Right lobe of liver (tissue), 6 donors: ENCODE results near the gene ANKRD13B. TPM values are rescaled to one million over a fixed set of nuclear protein-coding genes. Genes with fewer than 3 reads are reported as not detected.

ENCODE experiments used
- ATAC-seq, 4 donors: fragments of 200-7000 bp; cut with Tn5 transposase; one replicate each; pipeline ENCODE4 v1.9.1; 2020; ENCODE audit warnings: mild to moderate bottlenecking in 4 of 4, moderate library complexity in 4 of 4
- DNase-seq, 3 donors: peaks; one replicate each; pipeline ENCODE4 v3.0.0-alpha.2; 2020
- H3K27ac ChIP-seq, 3 donors: fragments of 200-600 bp; one replicate each; pipeline ENCODE4 v1.8.0; 2022
- H3K27me3 ChIP-seq, 2 donors: fragments of 200-600 bp; one replicate each; pipeline ENCODE4 v1.8.0; 2022
- H3K36me3 ChIP-seq, 4 donors: fragments of 200-600 bp; sonication (generic) in 1 of 4; one replicate each; pipeline versions ENCODE4 v1.5.1 to v1.8.0; 2017 to 2022; ENCODE audit warnings: control low read depth in 1 of 4
- H3K4me1 ChIP-seq, 4 donors: fragments of 200-600 bp; sonication (generic) in 1 of 4; one replicate each; pipeline versions ENCODE4 v1.5.1 to v1.8.0; 2017 to 2022; ENCODE audit warnings: control low read depth in 1 of 4
- H3K4me3 ChIP-seq, 3 donors: fragments of 200-600 bp; one replicate each; pipeline ENCODE4 v1.8.0; 2022
- H3K9me3 ChIP-seq, 4 donors: fragments of 200-600 bp; sonication (generic) in 1 of 4; one replicate each; pipeline versions ENCODE4 v1.5.1 to v1.8.0; 2017 to 2022; ENCODE audit warnings: control low read depth in 1 of 4
- CTCF ChIP-seq, 4 donors: fragments of 200-600 bp in 3 of 4; fragments of 450-650 bp in 1 of 4; IDR thresholded peaks; one replicate each; pipeline versions ENCODE4 v1.5.1 to v1.8.0; 2016 to 2022; ENCODE audit warnings: antibody characterized with exemption in 4 of 4, mild to moderate bottlenecking in 2 of 4
- POLR2A ChIP-seq: fragments of 450-650 bp; IDR thresholded peaks from one replicate; pipeline ENCODE4 v1.6.1; 2017; ENCODE audit warnings: antibody characterized with exemption, mild to moderate bottlenecking
- WGBS: methylation state at CpG from one replicate; pipeline ENCODE4 v1.1.6; 2018; ENCODE audit warnings: low coverage, low lambda C conversion rate; ENCODE audit not compliant: insufficient coverage; ENCODE audit errors: missing lambda C conversion rate; 5-methylcytosine and 5-hydroxymethylcytosine counted together
- intact Hi-C, 2 donors: fragments of 100-400 bp; cut with DNase I; formaldehyde crosslinking; loops; one replicate each; pipeline versions ENCODE4 v1.11.2 to v1.14.1; 2022
- total RNA-seq, 6 experiments: library from RNA; depleted of rRNA in 2 of 6; stranded (reverse); fragments of >200 nt in 2 of 6; fragmentation: NEBNext Ultra II Directional in 3 of 6; extraction: Animal tissue kit (Norgen Biotek cat#: 25700) in 3 of 6; gene quantifications; one replicate each; pipeline versions ENCODE4 v1.1.0 to v1.2.4, GENCODE V29; 2016 to 2023
- donor health status: DM: no; HTN: yes; CAD: no.
- donor health status: DM: no; HTN: no; CAD: no.
- donor health status: DM: no; HTN: no; CAD: no.
- donor health status: DM: no; HTN: yes; CAD: no.
- donor health status: DM: no; HTN: yes; CAD: no.

ANKRD13B gene
- total RNA-seq, 6 experiments from 2014 or later: 0.37 to 1.6 (median 0.88) TPM

- no peak overlapping the region for H3K27ac ChIP-seq
- intact Hi-C loops: loop anchor here (10.0 kb wide), 1 partner anchor 153 kb away; no protein-coding TSS in a partner anchor
- H3K27me3 ChIP-seq: no peaks in the 10 kb centered on the region
- no peaks in the 10 kb centered on the region for H3K36me3 ChIP-seq
- TF ChIP-seq CTCF (IDR thresholded peaks at IDR 0.05) (no peak), POLR2A (no peak)
- DNase-seq (no peak), ATAC-seq (no peak)
- peak overlapping the region; percentile 32 to 58 (median 48) for H3K4me3 ChIP-seq
- peaks cover 0 to 26% (median 5%) of the 10 kb centered on the region in 4 donors for H3K4me1 ChIP-seq
- no peaks in the 10 kb centered on the region for H3K9me3 ChIP-seq
- 71% methylated on average over 1 of the region's 8 CpGs for WGBS
Measured at GRCh38 chr17:29621751-29622194, 28.8 kb downstream of the ANKRD13B start.

- peak in 2 of 3 donors; percentile 44 to 56 for DNase-seq
- no peaks in the 10 kb centered on the region for H3K27me3 ChIP-seq
- no peaks in the 10 kb centered on the region for H3K9me3 ChIP-seq
- intact Hi-C loops: loop anchor here (10.0 kb wide), 1 partner anchor 152 kb away; no protein-coding TSS in a partner anchor
- WGBS: 5% methylated on average over 4 of the region's 77 CpGs
- H3K27ac ChIP-seq: no peak within 1 kb of the TSS
- H3K4me3 ChIP-seq: peak within 1 kb of the TSS; percentile 32 to 58 (median 48)
- peak; percentile 45 to 60 (median 46) for ATAC-seq
- TF ChIP-seq POLR2A (no peak), CTCF (IDR thresholded peaks at IDR 0.05) (no peak)
- no peaks in the 10 kb centered on the region for H3K36me3 ChIP-seq
- peaks cover 0 to 18% (median 3%) of the 10 kb centered on the region in 4 donors for H3K4me1 ChIP-seq
Measured at GRCh38 chr17:29622337-29623282, 29.7 kb downstream of the ANKRD13B start, which contains the start of gene CORO6. CORO6 (minus strand) TSS chr17:29622912; CDS start chr17:29621421, 1,491 bp downstream.

GRCh38 chr17:29623283-29623647 lies 30.3 kb downstream of the ANKRD13B start:
- TF ChIP-seq POLR2A (no peak), CTCF (IDR thresholded peaks at IDR 0.05) (no peak)
- intact Hi-C loops: loop anchor here (10.0 kb wide), 1 partner anchor 152 kb away; no protein-coding TSS in a partner anchor
- ATAC-seq (no peak), DNase-seq (no peak)
- Histone ChIP-seq H3K9me3 (no peaks in the 10 kb centered on the region), H3K4me1 (peaks cover 0 to 11% (median 0%) of the 10 kb centered on the region in 4 donors), H3K4me3 (peak overlapping the region in 1 of 3 donors; percentile 58), H3K36me3 (no peaks in the 10 kb centered on the region), H3K27ac (no peak overlapping the region), H3K27me3 (no peaks in the 10 kb centered on the region)
- WGBS: 44% methylated on average over 1 of the region's 4 CpGs

- peaks cover 0 to 11% (median 0%) of the 10 kb centered on the region in 4 donors for H3K4me1 ChIP-seq
- no peaks in the 10 kb centered on the region for H3K36me3 ChIP-seq
- intact Hi-C loops: loop anchor here (10.0 kb wide), 1 partner anchor 150 kb away; no protein-coding TSS in a partner anchor
- ATAC-seq: no peak
- 74% methylated on average over 4 of the region's 4 CpGs for WGBS
- TF ChIP-seq CTCF (IDR thresholded peaks at IDR 0.05) (no peak), POLR2A (no peak)
- H3K9me3 ChIP-seq: no peaks in the 10 kb centered on the region
- no peak for DNase-seq
- no peak overlapping the region for H3K4me3 ChIP-seq
- no peak overlapping the region for H3K27ac ChIP-seq
- H3K27me3 ChIP-seq: no peaks in the 10 kb centered on the region
Measured at GRCh38 chr17:29624586-29624985, 31.7 kb downstream of the ANKRD13B start.
